Activated T-helper 1 cell treated with anti-CD3 and anti-CD28 coated beads, Interleukin-2, amount 50 U/mL, for 16 hours (primary cell): ENCODE data around the gene MTFP1.
"Not testable (repeated sequence)": the region's sequence is repeated elsewhere in the genome, so short reads cannot be mapped to it uniquely, and the experiment has no call there.

Experiments used
- DNase-seq, 2 donors: peaks; one replicate each; pipeline ENCODE4 v3.0.0-alpha.2; 2020; ENCODE audit warnings: low read depth in 1 of 2, low spot score in 1 of 2

MTFP1 gene

GRCh38 chr22:30424534-30425326 lies 838 bp upstream of the MTFP1 start:
- no peak for DNase-seq

- no peak for DNase-seq
These were observed 297 bp upstream of the MTFP1 start for GRCh38 chr22:30425327-30425615.

GRCh38 chr22:30426388-30427353 lies 1.1 kb downstream of the MTFP1 start:
- peak; percentile 64 to 71 for DNase-seq

GRCh38 chr22:30427871-30428270 lies 2.3 kb downstream of the MTFP1 start:
- DNase-seq = no peak

GRCh38 chr22:30429887-30430286 lies 4.3 kb downstream of the MTFP1 start:
- no peak for DNase-seq

- no peak for DNase-seq
These were observed 5.4 kb downstream of the MTFP1 start for GRCh38 chr22:30430933-30431332.

- no peak for DNase-seq
These were observed 6.5 kb downstream of the MTFP1 start for GRCh38 chr22:30432096-30432495.

GRCh38 chr22:30432520-30432919 lies 7.0 kb downstream of the MTFP1 start:
- no peak for DNase-seq

GRCh38 chr22:30433227-30433626 lies 7.7 kb downstream of the MTFP1 start:
- no peak for DNase-seq

GRCh38 chr22:30433773-30434172 lies 8.2 kb downstream of the MTFP1 start:
- no peak for DNase-seq

- no peak for DNase-seq
These were observed 9.3 kb downstream of the MTFP1 start for GRCh38 chr22:30434843-30435242.

GRCh38 chr22:30435674-30436126 lies 10.1 kb downstream of the MTFP1 start:
- peak; percentile 51 to 76 for DNase-seq

- DNase-seq = no peak
These were observed 10.6 kb downstream of the MTFP1 start for GRCh38 chr22:30436196-30436595.

- DNase-seq = no peak
These were observed 13.0 kb downstream of the MTFP1 start for GRCh38 chr22:30438559-30438958.

- no peak for DNase-seq
These were observed 13.7 kb downstream of the MTFP1 start for GRCh38 chr22:30439226-30439625.

GRCh38 chr22:30439836-30440235 lies 14.3 kb downstream of the MTFP1 start:
- DNase-seq = no peak

- DNase-seq = no peak
These were observed 15.5 kb downstream of the MTFP1 start for GRCh38 chr22:30441088-30441487.

- no peak for DNase-seq
These were observed 19.3 kb downstream of the MTFP1 start for GRCh38 chr22:30444632-30445437.

GRCh38 chr22:30445438-30446145 lies 20.0 kb downstream of the MTFP1 start:
- DNase-seq = no peak

- DNase-seq = no peak
These were observed 22.1 kb downstream of the MTFP1 start for GRCh38 chr22:30447656-30448055.

- not testable (repeated sequence) for DNase-seq
These were observed 25.9 kb downstream of the MTFP1 start for GRCh38 chr22:30451488-30451887.
